Endothelial cell (in vitro differentiated cells): ENCODE results near the gene DOCK3. TPM values are rescaled to one million over a fixed set of nuclear protein-coding genes. Genes with fewer than 3 reads are reported as not detected.
A peak's percentile ranks its signal among the peaks of the same experiment; 100 is the strongest.
"Not testable (repeated sequence)": the region's sequence is repeated elsewhere in the genome, so short reads cannot be mapped to it uniquely, and the experiment has no call there.

Experiments
- DNase-seq: peaks from one replicate; pipeline ENCODE4 v3.0.0; 2021; ENCODE audit warnings: low spot score
- H3K27ac Mint-ChIP-seq: one replicate; pipeline ENCODE4 v1.8.0; 2021; ENCODE audit warnings: mixed read lengths, inconsistent platforms; ENCODE audit not compliant: unreplicated experiment
- H3K27me3 Mint-ChIP-seq: one replicate; pipeline ENCODE4 v1.8.0; 2021; ENCODE audit warnings: mild to moderate bottlenecking, moderate library complexity, mixed read lengths, inconsistent platforms; ENCODE audit not compliant: unreplicated experiment
- H3K36me3 Mint-ChIP-seq: one replicate; pipeline ENCODE4 v1.8.0; 2021; ENCODE audit warnings: mild to moderate bottlenecking, low read depth, mixed read lengths, inconsistent platforms; ENCODE audit not compliant: unreplicated experiment
- H3K4me1 Mint-ChIP-seq: one replicate; pipeline ENCODE4 v1.8.0; 2021; ENCODE audit warnings: mild to moderate bottlenecking, mixed read lengths, inconsistent platforms; ENCODE audit not compliant: unreplicated experiment
- H3K4me3 Mint-ChIP-seq: one replicate; pipeline ENCODE4 v1.8.0; 2021; ENCODE audit warnings: mild to moderate bottlenecking, mixed read lengths, inconsistent platforms; ENCODE audit not compliant: unreplicated experiment
- H3K9me3 Mint-ChIP-seq: one replicate; pipeline ENCODE4 v1.8.0; 2021; ENCODE audit warnings: mixed read lengths, inconsistent platforms; ENCODE audit not compliant: unreplicated experiment
- CTCF ChIP-seq: fragments of 200-600 bp; sonication (generic); IDR thresholded peaks from one replicate; pipeline ENCODE4 v1.5.0; 2021; ENCODE audit warnings: antibody characterized with exemption; ENCODE audit not compliant: unreplicated experiment
- total RNA-seq: library from RNA; stranded (reverse); fragmentation: NEBNext Ultra II Directional; extraction: Animal tissue kit (Norgen Biotek cat#: 25700); gene quantifications from one replicate; pipeline ENCODE4 v1.2.1, GENCODE V29; 2021; ENCODE audit not compliant: unreplicated experiment

DOCK3 gene
- total RNA-seq, 1 donor from 2014 or later: 1.3 TPM

GRCh38 chr3:51385621-51386091 lies 710.9 kb downstream of the DOCK3 start:
- Mint-ChIP-seq H3K36me3 (peaks cover 20% of the 10 kb centered on the region), H3K9me3 (no peaks in the 10 kb centered on the region), H3K4me1 (peaks cover 41% of the 10 kb centered on the region), H3K27me3 (peaks cover 15% of the 10 kb centered on the region), H3K27ac (peak overlapping the region; percentile 91), H3K4me3 (peak overlapping the region; percentile 99)
- TF ChIP-seq CTCF: no peak
- DNase-seq: no peak

- Mint-ChIP-seq H3K36me3 (peaks cover 20% of the 10 kb centered on the region), H3K27ac (peak overlapping the region; percentile 49), H3K4me1 (peaks cover 41% of the 10 kb centered on the region), H3K9me3 (no peaks in the 10 kb centered on the region), H3K27me3 (peaks cover 17% of the 10 kb centered on the region), H3K4me3 (peak overlapping the region; percentile 99)
- no peak for DNase-seq
- no peak for TF ChIP-seq CTCF
Measured at GRCh38 chr3:51386159-51386851, 711.6 kb downstream of the DOCK3 start.

- Mint-ChIP-seq H3K27me3 (peaks cover 17% of the 10 kb centered on the region), H3K4me1 (peaks cover 41% of the 10 kb centered on the region), H3K36me3 (peaks cover 20% of the 10 kb centered on the region), H3K4me3 (peak overlapping the region; percentile 99), H3K9me3 (no peaks in the 10 kb centered on the region), H3K27ac (no peak overlapping the region)
- DNase-seq: no peak
- no peak for TF ChIP-seq CTCF
Measured at GRCh38 chr3:51386852-51387229, 712.1 kb downstream of the DOCK3 start.

GRCh38 chr3:51387281-51387680 lies 712.6 kb downstream of the DOCK3 start:
- H3K27ac Mint-ChIP-seq, DNase-seq, H3K9me3 Mint-ChIP-seq: not testable (repeated sequence)
- Mint-ChIP-seq H3K4me1 (peaks cover 43% of the 10 kb centered on the region), H3K27me3 (peaks cover 17% of the 10 kb centered on the region), H3K36me3 (peaks cover 20% of the 10 kb centered on the region), H3K4me3 (peak overlapping the region; percentile 99)

GRCh38 chr3:51388286-51389029 lies 713.7 kb downstream of the DOCK3 start:
- peaks cover 50% of the 10 kb centered on the region for H3K4me1 Mint-ChIP-seq
- no peak for TF ChIP-seq CTCF
- H3K36me3 Mint-ChIP-seq: peaks cover 30% of the 10 kb centered on the region
- no peaks in the 10 kb centered on the region for H3K9me3 Mint-ChIP-seq
- no peak overlapping the region for H3K27ac Mint-ChIP-seq
- H3K4me3 Mint-ChIP-seq: peak overlapping the region; percentile 54
- no peak for DNase-seq
- H3K27me3 Mint-ChIP-seq: peaks cover 22% of the 10 kb centered on the region
